K562 (cell line): ENCODE measurements around the gene CD93. TPM values are rescaled to one million over a fixed set of nuclear protein-coding genes. Genes with fewer than 3 reads are reported as not detected.

Source experiments
- ATAC-seq: fragments of 200-7000 bp; cut with Tn5 transposase; 3 replicates; pipeline ENCODE4 v1.9.1; 2020; ENCODE audit warnings: moderate library complexity
- BruUV-seq: library from RNA; stranded (reverse); fragments of 400-500 nt; replicated peaks from 2 replicates; lab custom pipeline; 2021; lab: Mats Ljungman, UMichigan
- CTCF ChIA-PET: fragments of 300-600 bp; formaldehyde crosslinking; extraction: SDS; loops from one replicate; lab custom pipeline; 2021; ENCODE audit warnings: low intra/inter-chr PET ratio; lab: Yijun Ruan, JAX
- POLR2A ChIA-PET: fragments of 300-600, 350-650 bp; sonication (Branson Sonifier 250); formaldehyde crosslinking; extraction: SDS; loops from one replicate; lab custom pipeline; 2021; ENCODE audit warnings: antibody characterized with exemption, inconsistent platforms; lab: Yijun Ruan, JAX
- DNase-seq, 4 experiments: peaks; one replicate each; pipeline versions ENCODE4 v3.0.0 to v3.0.0-alpha.2; 2011 to 2018; ENCODE audit warnings: low spot score in 3 of 4, mixed read lengths in 3 of 4; ENCODE audit errors: extremely low read depth in 1 of 4
- FAIRE-seq: peaks from 2 replicates; lab custom pipeline; 2011; peaks lifted over from hg19 to GRCh38; lab: Jason Lieb, UNC
- H2AFZ ChIP-seq: 2 replicates; pipeline ENCODE4 v1.6.0; 2011; ENCODE audit warnings: low read depth, low read length, control low read depth, inconsistent platforms
- H3K27ac ChIP-seq: fragments of 200-600 bp; 3 replicates; pipeline ENCODE4 v1.8.0; 2011; ENCODE audit warnings: low read depth, mild to moderate bottlenecking, control low read depth, inconsistent platforms, low read length, moderate library complexity, mixed read lengths; ENCODE audit errors: extremely low read depth
- H3K27me3 ChIP-seq, 2 experiments: fragments of 300-600 bp in 1 of 2; 2 replicates in 1 of 2; 3 replicates in 1 of 2; pipeline versions ENCODE4 v1.6.0 to v1.8.0; 2011; ENCODE audit warnings: inconsistent platforms in 2 of 2, low read length in 2 of 2, mild to moderate bottlenecking in 1 of 2, mixed read lengths in 1 of 2, moderate library complexity in 1 of 2; ENCODE audit not compliant: control insufficient read depth in 2 of 2, insufficient read depth in 2 of 2
- H3K36me3 ChIP-seq: fragments of 300-600 bp; 3 replicates; pipeline ENCODE4 v1.8.0; 2011; ENCODE audit warnings: mild to moderate bottlenecking, low read length, inconsistent platforms; ENCODE audit not compliant: control insufficient read depth, insufficient read depth
- H3K4me1 ChIP-seq, 2 experiments: fragments of 200-600 bp in 1 of 2; replicated peaks in 1 of 2; 2 replicates in 1 of 2; 3 replicates in 1 of 2; pipeline versions ENCODE4 v1.5.1 to v1.8.0; 2011; ENCODE audit warnings: inconsistent platforms in 2 of 2, low read length in 2 of 2, mild to moderate bottlenecking in 1 of 2, mixed read lengths in 1 of 2, moderate library complexity in 1 of 2; ENCODE audit not compliant: control insufficient read depth in 2 of 2, insufficient read depth in 2 of 2
- H3K4me2 ChIP-seq: 2 replicates; pipeline ENCODE4 v1.6.1; 2011; ENCODE audit warnings: low read length, control low read depth, inconsistent platforms, mixed read lengths; ENCODE audit not compliant: insufficient read depth
- H3K4me3 ChIP-seq: fragments of 200-600 bp; sonication (generic), shearing (Covaris generic); 2 replicates; pipeline ENCODE4 v1.5.1; 2016; ENCODE audit warnings: control low read depth, inconsistent platforms
- H3K79me2 ChIP-seq: fragments of 200-600 bp; 3 replicates; pipeline ENCODE4 v1.8.0; 2011; ENCODE audit warnings: low read length, inconsistent platforms; ENCODE audit not compliant: control insufficient read depth, insufficient read depth
- H3K9ac ChIP-seq, 2 experiments: 2 replicates each; pipeline versions ENCODE4 v1.6.0 to v1.6.1; 2011; ENCODE audit warnings: low read depth in 2 of 2, low read length in 2 of 2, control low read depth in 1 of 2, inconsistent platforms in 1 of 2, mild to moderate bottlenecking in 1 of 2, mixed read lengths in 1 of 2; ENCODE audit not compliant: insufficient read depth in 1 of 2
- H3K9me1 ChIP-seq: one replicate; pipeline ENCODE4 v1.6.0; 2011; ENCODE audit warnings: inconsistent platforms, mild to moderate bottlenecking, low read length, moderate library complexity; ENCODE audit not compliant: control insufficient read depth, insufficient read depth
- H3K9me3 ChIP-seq: replicated peaks from 2 replicates; pipeline ENCODE4 v1.5.1; 2011; ENCODE audit warnings: low read depth, low read length, inconsistent platforms; ENCODE audit not compliant: control insufficient read depth, insufficient read depth
- H4K20me1 ChIP-seq: replicated peaks from 2 replicates; pipeline ENCODE4 v1.6.1; 2011; ENCODE audit warnings: low read length, inconsistent platforms, mixed read lengths; ENCODE audit not compliant: control insufficient read depth, insufficient read depth
- CEBPB ChIP-seq: fragments of 450-650 bp; IDR thresholded peaks from 2 replicates; pipeline ENCODE4 v1.6.1; 2016; ENCODE audit warnings: missing genetic modification characterization, missing compliant biosample characterization
- TAL1 ChIP-seq: fragments of 450-650 bp; IDR thresholded peaks from 2 replicates; pipeline ENCODE4 v1.6.1; 2016; ENCODE audit warnings: mild to moderate bottlenecking
- WGBS: fragments of 100-300 bp; shearing (Covaris generic); methylation state at CpG from one replicate; pipeline ENCODE4 v1.1.6; 2016; ENCODE audit warnings: low coverage, mixed read lengths; ENCODE audit not compliant: insufficient coverage; ENCODE audit errors: missing lambda C conversion rate; 5-methylcytosine and 5-hydroxymethylcytosine counted together
- in situ Hi-C: fragments of 300-500 bp; cut with MboI; formaldehyde crosslinking; loops from 4 replicates; pipeline ENCODE4 v1.15.0; 2018; ENCODE audit warnings: inconsistent platforms, mixed read lengths
- intact Hi-C: fragments of 100-400 bp; cut with micrococcal nuclease; formaldehyde crosslinking; loops from 2 replicates; pipeline ENCODE4 v1.14.2; 2022
- polyA plus RNA-seq, 8 experiments: library from polyadenylated mRNA; depleted of rRNA in 4 of 8; stranded (reverse) in 5 of 8; unstranded in 3 of 8; fragments of >200 nt; fragmentation: Nextera tagmentation in 2 of 8; fragmentation: Illumina TruSeq in 1 of 8; extraction: Ambion mirVana in 2 of 8; extraction: Trizol in 1 of 8; gene quantifications; 2 replicates each; pipeline versions ENCODE4 v1.2.1 to v1.2.3, GENCODE V29; 2011 to 2014; ENCODE audit warnings: inconsistent platforms in 1 of 8, missing spikeins in 1 of 8
- total RNA-seq, 7 experiments: library from RNA; depleted of rRNA in 6 of 7; stranded (reverse); fragments of >200 nt in 6 of 7; fragmentation: Illumina TruSeq in 2 of 7; extraction: Trizol in 2 of 7; gene quantifications; 2 replicates each; pipeline versions ENCODE4 v1.2.1 to v1.2.3, GENCODE V29; 2011 to 2021; ENCODE audit warnings: low replicate concordance in 1 of 7
- TF ChIP-seq, protein P1 (sequence below): sonication (generic); formaldehyde crosslinking; IDR thresholded peaks from 2 replicates; pipeline ENCODE4 v1.9.0; 2022; ENCODE audit warnings: mild to moderate bottlenecking, missing genetic modification reagents
- TF ChIP-seq, protein P2 (sequence below), 2 experiments: fragments of 450-650 bp in 1 of 2; sonication (generic) in 1 of 2; formaldehyde crosslinking in 1 of 2; IDR thresholded peaks; 2 replicates each; pipeline versions ENCODE4 v1.7.1 to v1.9.0; 2016 to 2022; ENCODE audit warnings: inconsistent platforms in 1 of 2, mild to moderate bottlenecking in 1 of 2, missing genetic modification reagents in 1 of 2
- TF ChIP-seq, protein P3 (sequence below): sonication (generic); formaldehyde crosslinking; IDR thresholded peaks from 2 replicates; pipeline ENCODE4 v1.8.1; 2023; ENCODE audit warnings: mild to moderate bottlenecking, missing genetic modification reagents

CD93 gene
- total and polyA plus RNA-seq, 9 of the 15 experiments (the other 6 are each of a cell fraction or from before 2014, with no cell fraction given): 0.03 to 0.20 (median 0.05) TPM

- H3K9me1 ChIP-seq: no peaks in the 10 kb centered on the region
- 54% methylated on average over 9 of the region's 41 CpGs for WGBS
- TF ChIP-seq, protein P1, sequence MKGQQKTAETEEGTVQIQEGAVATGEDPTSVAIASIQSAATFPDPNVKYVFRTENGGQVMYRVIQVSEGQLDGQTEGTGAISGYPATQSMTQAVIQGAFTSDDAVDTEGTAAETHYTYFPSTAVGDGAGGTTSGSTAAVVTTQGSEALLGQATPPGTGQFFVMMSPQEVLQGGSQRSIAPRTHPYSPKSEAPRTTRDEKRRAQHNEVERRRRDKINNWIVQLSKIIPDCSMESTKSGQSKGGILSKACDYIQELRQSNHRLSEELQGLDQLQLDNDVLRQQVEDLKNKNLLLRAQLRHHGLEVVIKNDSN (CRISPR knock-in tag): no peak
- no peak for TF ChIP-seq CEBPB (tag)
- TF ChIP-seq, protein P2, sequence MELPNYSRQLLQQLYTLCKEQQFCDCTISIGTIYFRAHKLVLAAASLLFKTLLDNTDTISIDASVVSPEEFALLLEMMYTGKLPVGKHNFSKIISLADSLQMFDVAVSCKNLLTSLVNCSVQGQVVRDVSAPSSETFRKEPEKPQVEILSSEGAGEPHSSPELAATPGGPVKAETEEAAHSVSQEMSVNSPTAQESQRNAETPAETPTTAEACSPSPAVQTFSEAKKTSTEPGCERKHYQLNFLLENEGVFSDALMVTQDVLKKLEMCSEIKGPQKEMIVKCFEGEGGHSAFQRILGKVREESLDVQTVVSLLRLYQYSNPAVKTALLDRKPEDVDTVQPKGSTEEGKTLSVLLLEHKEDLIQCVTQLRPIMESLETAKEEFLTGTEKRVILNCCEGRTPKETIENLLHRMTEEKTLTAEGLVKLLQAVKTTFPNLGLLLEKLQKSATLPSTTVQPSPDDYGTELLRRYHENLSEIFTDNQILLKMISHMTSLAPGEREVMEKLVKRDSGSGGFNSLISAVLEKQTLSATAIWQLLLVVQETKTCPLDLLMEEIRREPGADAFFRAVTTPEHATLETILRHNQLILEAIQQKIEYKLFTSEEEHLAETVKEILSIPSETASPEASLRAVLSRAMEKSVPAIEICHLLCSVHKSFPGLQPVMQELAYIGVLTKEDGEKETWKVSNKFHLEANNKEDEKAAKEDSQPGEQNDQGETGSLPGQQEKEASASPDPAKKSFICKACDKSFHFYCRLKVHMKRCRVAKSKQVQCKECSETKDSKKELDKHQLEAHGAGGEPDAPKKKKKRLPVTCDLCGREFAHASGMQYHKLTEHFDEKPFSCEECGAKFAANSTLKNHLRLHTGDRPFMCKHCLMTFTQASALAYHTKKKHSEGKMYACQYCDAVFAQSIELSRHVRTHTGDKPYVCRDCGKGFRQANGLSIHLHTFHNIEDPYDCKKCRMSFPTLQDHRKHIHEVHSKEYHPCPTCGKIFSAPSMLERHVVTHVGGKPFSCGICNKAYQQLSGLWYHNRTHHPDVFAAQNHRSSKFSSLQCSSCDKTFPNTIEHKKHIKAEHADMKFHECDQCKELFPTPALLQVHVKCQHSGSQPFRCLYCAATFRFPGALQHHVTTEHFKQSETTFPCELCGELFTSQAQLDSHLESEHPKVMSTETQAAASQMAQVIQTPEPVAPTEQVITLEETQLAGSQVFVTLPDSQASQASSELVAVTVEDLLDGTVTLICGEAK (IDR thresholded peaks at IDR 0.05): no peak
- TF ChIP-seq, protein P2 (CRISPR knock-in tag; IDR thresholded peaks at IDR 0.05): no peak
- TF ChIP-seq, protein P3, sequence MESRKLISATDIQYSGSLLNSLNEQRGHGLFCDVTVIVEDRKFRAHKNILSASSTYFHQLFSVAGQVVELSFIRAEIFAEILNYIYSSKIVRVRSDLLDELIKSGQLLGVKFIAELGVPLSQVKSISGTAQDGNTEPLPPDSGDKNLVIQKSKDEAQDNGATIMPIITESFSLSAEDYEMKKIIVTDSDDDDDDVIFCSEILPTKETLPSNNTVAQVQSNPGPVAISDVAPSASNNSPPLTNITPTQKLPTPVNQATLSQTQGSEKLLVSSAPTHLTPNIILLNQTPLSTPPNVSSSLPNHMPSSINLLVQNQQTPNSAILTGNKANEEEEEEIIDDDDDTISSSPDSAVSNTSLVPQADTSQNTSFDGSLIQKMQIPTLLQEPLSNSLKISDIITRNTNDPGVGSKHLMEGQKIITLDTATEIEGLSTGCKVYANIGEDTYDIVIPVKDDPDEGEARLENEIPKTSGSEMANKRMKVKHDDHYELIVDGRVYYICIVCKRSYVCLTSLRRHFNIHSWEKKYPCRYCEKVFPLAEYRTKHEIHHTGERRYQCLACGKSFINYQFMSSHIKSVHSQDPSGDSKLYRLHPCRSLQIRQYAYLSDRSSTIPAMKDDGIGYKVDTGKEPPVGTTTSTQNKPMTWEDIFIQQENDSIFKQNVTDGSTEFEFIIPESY (CRISPR knock-in tag): no peak
- no peak for TF ChIP-seq TAL1
These were observed 50.4 kb downstream of the CD93 start for GRCh38 chr20:23035731-23036130.

More at GRCh38 chr20:23035731-23036130, 50.4 kb downstream of the CD93 start:
- peaks cover 0 to 46% of the 10 kb centered on the region in 2 experiments; a peak in 3 of 5 replicates for H3K27me3 ChIP-seq
- no peaks in the 10 kb centered on the region for H3K9me3 ChIP-seq
- no peaks in the 10 kb centered on the region; a peak in 1 of 5 replicates for H3K4me1 ChIP-seq
- H3K36me3 ChIP-seq: no peaks in the 10 kb centered on the region
- in situ Hi-C loops: no loop called here
- no peak for DNase-seq
- CTCF ChIA-PET: no interaction called here
- H3K4me2 ChIP-seq: no peak overlapping the region
- H2AFZ ChIP-seq: no peak overlapping the region
- BruUV-seq: no TSS peak
- no peak overlapping the region for H3K27ac ChIP-seq
- H3K4me3 ChIP-seq: no peak overlapping the region
- H3K9ac ChIP-seq: no peak overlapping the region
- POLR2A ChIA-PET: no interaction called here
- no peaks in the 10 kb centered on the region for H4K20me1 ChIP-seq
- no peaks in the 10 kb centered on the region for H3K79me2 ChIP-seq
- intact Hi-C loops: no loop called here
- FAIRE-seq: no peak
- no peak for ATAC-seq
